ENCODE data around the gene METTL22. TPM values are rescaled to one million over a fixed set of nuclear protein-coding genes. Genes with fewer than 3 reads are reported as not detected.

The METTL22 gene
- total RNA-seq, 1 donor from 2014 or later = 13.7 TPM

- DNase-seq = no peak
Observed at GRCh38 chr16:8668113-8668512, 46.6 kb downstream of the METTL22 start.

- no peak for DNase-seq
Observed at GRCh38 chr16:8669481-8669880, 48.0 kb downstream of the METTL22 start.

GRCh38 chr16:8670014-8670560 lies 48.6 kb downstream of the METTL22 start:
- no peak for DNase-seq

DNA sequence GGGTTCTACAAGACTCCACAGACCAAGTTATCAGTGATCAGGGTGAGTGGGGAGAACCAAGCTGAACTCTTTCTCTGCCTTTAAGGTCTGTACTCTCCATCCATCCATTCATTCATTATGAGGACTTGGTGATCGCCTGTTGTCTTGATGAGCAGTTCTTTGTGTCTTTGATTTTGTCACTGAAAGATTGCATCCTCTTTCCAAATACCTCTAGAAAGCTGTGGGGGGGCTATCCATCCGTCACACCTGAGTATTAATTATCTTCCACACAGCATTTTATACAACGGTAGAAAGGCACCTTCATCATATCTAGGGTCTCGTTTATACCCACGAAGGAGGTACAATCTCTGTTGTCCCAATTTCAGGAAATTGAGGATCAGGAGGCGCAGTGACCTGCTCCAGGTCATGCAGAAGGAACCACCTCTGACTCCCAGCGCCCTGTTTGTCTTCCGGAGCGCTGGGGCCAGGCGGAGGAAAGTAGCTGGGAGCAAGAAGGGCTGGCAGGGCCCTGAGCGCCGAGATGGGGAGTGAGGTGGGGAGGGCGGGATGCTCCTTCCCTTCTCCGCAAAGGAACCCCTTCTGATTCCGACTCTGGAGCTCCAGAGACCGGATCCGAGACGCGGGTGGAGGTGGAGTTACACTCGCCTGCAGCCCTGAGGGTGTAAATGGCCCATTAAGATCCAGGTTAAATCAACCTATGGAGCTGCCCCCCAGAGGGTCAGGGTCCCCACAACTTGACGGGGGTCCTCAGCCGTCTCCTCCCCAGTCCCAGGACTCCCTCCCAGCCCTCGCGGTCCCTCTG lies 52.3 kb downstream of the METTL22 start:
- no peak for DNase-seq

- DNase-seq = peak; percentile 92
Observed at GRCh38 chr16:8674413-8675022, 53.0 kb downstream of the METTL22 start, which contains the start of gene ABAT. Gene ABAT (plus strand): TSS chr16:8674617. CDS start chr16:8735740, 61,123 bp downstream.

GRCh38 chr16:8675183-8676159 lies 54.0 kb downstream of the METTL22 start:
- no peak for DNase-seq

DNA sequence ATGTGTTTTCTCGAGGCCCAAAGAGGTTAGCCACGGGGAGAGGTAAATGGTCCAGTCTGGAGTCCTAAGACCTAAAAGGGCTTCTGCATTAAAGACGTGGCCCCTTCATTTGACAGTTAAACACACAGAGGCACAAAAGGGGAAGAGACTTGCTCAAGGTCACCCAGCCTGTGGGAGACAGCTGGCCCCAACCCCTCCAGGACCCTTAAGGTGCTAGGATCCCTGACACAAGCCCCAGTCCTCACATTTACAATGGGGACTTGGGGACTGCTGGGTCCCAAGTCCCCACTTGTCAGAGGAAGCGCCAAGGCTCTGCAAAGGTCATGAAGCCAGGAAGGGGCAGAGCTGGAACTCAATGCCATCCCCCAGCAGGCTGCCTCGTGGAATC lies 54.7 kb downstream of the METTL22 start:
- DNase-seq = no peak

DNA sequence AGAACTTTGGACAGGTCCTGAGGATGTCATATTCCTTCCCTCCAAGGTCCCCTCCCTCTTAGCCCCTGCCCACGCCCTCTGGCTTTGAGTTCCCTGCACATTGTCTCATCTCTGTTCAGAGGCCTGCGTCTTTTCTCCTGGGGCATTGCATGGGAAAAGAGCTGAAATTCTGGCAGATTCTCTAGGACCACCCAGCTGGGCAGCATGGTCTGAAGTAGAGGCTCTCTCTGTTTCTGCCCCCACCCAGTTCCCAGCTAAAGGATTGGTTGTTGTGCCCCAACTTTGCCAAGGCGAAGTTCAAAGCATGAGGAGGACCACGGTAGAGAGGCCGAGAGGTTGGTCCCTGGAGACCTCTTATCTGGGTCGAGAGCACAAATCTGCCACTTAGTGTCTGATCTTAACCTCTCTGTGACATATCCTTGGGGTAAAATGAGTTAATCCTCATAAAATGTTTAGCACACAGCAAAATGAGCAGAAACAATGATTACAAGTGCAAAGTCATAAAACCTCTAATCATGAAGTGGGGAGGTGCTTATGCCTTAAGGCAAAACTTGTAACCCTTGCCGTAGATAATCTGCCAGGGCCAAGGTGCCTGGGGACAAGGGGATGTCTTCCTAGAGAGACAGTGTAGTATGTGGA lies 55.4 kb downstream of the METTL22 start:
- DNase-seq = no peak

GRCh38 chr16:8677481-8677880 lies 56.0 kb downstream of the METTL22 start:
- no peak for DNase-seq

GRCh38 chr16:8678068-8678927 lies 56.8 kb downstream of the METTL22 start:
- DNase-seq = no peak

DNA sequence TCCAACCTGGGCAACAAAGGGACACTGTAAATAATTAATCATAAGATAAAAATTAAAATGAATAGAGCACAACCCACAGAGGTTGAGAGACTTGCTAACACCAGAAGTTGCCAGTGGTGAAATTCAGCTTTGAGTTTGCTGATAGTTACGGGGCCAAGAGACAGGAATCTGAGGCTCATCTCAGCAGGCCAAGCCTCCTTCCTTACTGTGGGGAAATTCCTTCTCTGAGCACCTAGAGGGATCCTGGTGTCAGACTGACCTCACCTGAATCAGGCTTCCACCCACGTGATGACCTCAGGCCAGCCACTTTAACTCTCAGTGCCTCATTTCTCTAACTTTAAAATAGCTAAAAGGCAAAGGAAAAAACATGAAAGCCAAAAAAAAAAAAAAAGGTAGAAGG lies 57.7 kb downstream of the METTL22 start:
- no peak for DNase-seq

DNA sequence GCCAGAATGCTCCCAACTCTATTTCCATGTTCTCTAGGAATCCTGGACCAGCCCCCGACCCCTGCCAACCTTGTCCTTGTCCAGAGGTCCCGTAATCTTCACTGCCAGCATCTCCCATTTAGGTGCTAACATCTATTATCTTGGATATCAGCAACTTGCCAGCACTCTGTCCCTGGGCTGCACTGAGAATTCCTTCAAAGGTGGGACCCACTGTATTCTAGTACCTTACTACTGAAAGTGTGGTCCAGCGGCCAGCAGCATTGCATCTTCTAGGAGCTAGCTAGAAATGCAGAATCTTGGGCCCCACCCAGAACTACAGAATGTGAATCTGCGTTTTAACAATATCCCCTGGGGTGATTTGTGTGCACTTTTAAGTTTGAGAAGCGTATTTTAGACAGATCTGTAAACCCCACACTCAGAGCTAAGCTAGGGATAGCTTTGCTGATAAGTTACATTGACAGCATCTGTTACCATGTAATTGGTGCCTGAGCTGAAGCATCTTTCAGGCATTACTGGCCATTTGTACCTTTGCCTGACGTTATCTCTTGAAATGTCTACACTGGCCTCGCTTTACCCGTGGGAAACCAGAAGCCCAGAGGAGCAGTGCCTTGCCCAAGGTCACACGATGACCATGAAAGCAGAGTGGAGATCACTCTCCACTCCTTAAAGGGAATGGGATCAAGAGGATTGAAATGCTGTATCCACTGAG lies 61.2 kb downstream of the METTL22 start:
- no peak for DNase-seq

DNA sequence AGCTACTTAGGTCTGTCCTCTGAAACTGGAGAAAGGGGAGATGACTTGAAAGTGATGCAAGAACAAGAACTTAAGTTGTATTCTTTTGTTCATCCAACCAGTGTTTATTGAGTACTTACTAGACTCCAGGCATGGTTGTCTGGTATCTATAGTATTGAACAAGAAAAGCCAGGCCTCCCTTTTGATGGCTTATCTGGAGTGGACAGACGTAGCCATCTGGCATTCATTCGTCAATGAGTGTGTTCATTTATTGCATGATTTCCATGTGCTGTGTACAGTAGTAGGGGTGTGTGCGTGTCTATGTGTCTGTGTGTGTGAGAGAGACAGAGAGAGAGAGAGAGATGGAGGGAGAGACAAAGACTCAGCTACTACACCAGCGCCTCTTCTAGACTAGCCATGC lies 62.1 kb downstream of the METTL22 start:
- DNase-seq = no peak

DNA sequence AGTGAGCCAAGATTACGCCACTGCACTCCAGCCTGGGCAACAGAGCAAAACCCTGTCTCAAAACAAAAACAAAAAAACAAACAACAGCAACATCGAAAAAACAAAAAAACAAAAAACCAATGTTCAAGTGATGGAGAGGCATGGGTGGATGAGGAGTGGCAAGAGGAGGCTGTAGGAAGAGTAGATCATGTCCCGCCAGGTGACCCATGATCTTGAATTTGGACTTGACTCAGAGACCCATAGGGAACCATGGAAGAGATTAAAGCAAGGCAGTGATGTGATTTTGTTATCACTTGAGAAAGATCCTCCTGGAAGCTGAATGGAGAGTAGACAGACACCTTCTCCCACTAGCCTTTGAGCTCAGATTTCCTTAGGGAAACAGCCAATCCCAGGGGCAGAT lies 64.1 kb downstream of the METTL22 start:
- DNase-seq = no peak

- peak; percentile 58 for DNase-seq
Observed at GRCh38 chr16:8686031-8686621, 64.6 kb downstream of the METTL22 start.

- DNase-seq = no peak
Observed at GRCh38 chr16:8686879-8687278, 65.4 kb downstream of the METTL22 start.

DNA sequence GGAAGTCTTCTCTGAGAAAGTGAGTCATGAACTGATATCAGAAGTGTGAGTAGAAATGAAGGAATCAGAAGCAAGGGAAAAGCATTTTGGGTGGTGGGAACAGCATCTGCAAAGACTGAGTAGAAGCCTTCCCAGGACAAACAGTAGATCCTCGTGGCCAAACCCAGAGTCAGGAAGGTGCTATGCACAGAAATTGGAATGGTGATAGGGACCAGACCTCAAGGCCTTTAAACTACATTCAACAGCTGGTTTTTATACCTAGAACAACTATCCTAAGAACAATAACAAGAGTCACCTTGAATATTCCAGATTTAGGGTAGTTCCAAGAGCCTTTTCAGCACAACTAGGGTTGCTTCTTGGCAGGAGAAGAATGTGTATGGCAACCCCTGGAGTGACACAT lies 68.2 kb downstream of the METTL22 start:
- no peak for DNase-seq

GRCh38 chr16:8691728-8692127 lies 70.2 kb downstream of the METTL22 start:
- DNase-seq = no peak

GRCh38 chr16:8694795-8695728 lies 73.6 kb downstream of the METTL22 start:
- DNase-seq = no peak
